ENCODE data around the gene NDST1. TPM values are rescaled to one million over a fixed set of nuclear protein-coding genes. Genes with fewer than 3 reads are reported as not detected.

The NDST1 gene
- total and polyA plus RNA-seq, 10 of the 15 experiments (the other 5 are each of a cell fraction or from before 2014, with no cell fraction given): 0.20 to 53.5 (median 12.9) TPM

GRCh38 chr5:150565868-150566267 is 57.9 kb downstream of the NDST1 start:
- no peak overlapping the region for H3K9ac ChIP-seq (ENCODE audit: control insufficient read depth, insufficient read depth, low read length)
- H3K27ac ChIP-seq (ENCODE audit: control insufficient read depth, insufficient read depth): no peak overlapping the region
- in situ Hi-C loops (cut with MboI): no loop called here
- SMC1A ChIA-PET (ENCODE audit: uncharacterized antibody, unreplicated experiment): interaction anchor here (8.2 kb wide), 1 partner anchor 88 kb away, joined by 61 read pairs; no protein-coding TSS in a partner anchor
- H4K20me1 ChIP-seq (ENCODE audit: control insufficient read depth, insufficient read depth): no peaks in the 10 kb centered on the region
- RAD21 ChIA-PET (ENCODE audit: unreplicated experiment): interaction anchor here (0.8 to 1.4 kb wide), 2 partner anchors 24 to 61 kb away, joined by 3 read pairs; no protein-coding TSS in a partner anchor
- ATAC-seq (no peak), DNase-seq (ENCODE audit: low read depth, low spot score) (no peak), FAIRE-seq (no peak)
- no peak overlapping the region for H3K4me3 ChIP-seq
- no peaks in the 10 kb centered on the region for H3K9me3 ChIP-seq (replicated peaks; ENCODE audit: control insufficient read depth, insufficient read depth, low read length)
- intact Hi-C loops (cut with micrococcal nuclease; ENCODE audit: unreplicated experiment): no loop called here
- no peaks in the 10 kb centered on the region for H3K4me1 ChIP-seq (ENCODE audit: control insufficient read depth, insufficient read depth, low read length)
- H3K36me3 ChIP-seq (ENCODE audit: control insufficient read depth in 2 of 2, insufficient read depth in 2 of 2, low read length in 1 of 2): no peaks in the 10 kb centered on the region
- 65% methylated on average over 1 of the region's 1 CpG for WGBS (ENCODE audit: insufficient coverage, insufficient replicate concordance, low lambda C conversion rate, missing lambda C conversion rate)
- H3K27me3 ChIP-seq (replicated peaks in 1 of 2; ENCODE audit: control insufficient read depth in 2 of 2, insufficient read depth in 2 of 2, low read length in 1 of 2): no peaks in the 10 kb centered on the region
- no peaks in the 10 kb centered on the region for H3K79me2 ChIP-seq (ENCODE audit: control insufficient read depth, insufficient read depth, low read length)
- H3K4me2 ChIP-seq (ENCODE audit: control insufficient read depth, insufficient read depth): no peak overlapping the region
- TF ChIP-seq LARP7 (IDR thresholded peaks at IDR 0.05): no peak
- TF ChIP-seq GABPA (IDR thresholded peaks at IDR 0.05; ENCODE audit: low read depth): no peak
- TF ChIP-seq IKZF2 (IDR thresholded peaks at IDR 0.05): no peak
- TF ChIP-seq BHLHE40 (IDR thresholded peaks at IDR 0.05; ENCODE audit: borderline replicate concordance in 1 of 2, low read depth in 2 of 2, low read length in 1 of 2): no peak
- POLR2A ChIA-PET: no interaction called here
- no peak overlapping the region for H2AFZ ChIP-seq (ENCODE audit: control insufficient read depth, low read depth, low read length)
- CTCF ChIA-PET: interaction anchor here (0.6 to 12.0 kb wide), 5 partner anchors 9 to 107 kb away, joined by 3 to 236 read pairs (median 3); partner anchors contain the start of gene MYOZ3
- BruUV-seq (replicated peaks): no TSS peak

DNA sequence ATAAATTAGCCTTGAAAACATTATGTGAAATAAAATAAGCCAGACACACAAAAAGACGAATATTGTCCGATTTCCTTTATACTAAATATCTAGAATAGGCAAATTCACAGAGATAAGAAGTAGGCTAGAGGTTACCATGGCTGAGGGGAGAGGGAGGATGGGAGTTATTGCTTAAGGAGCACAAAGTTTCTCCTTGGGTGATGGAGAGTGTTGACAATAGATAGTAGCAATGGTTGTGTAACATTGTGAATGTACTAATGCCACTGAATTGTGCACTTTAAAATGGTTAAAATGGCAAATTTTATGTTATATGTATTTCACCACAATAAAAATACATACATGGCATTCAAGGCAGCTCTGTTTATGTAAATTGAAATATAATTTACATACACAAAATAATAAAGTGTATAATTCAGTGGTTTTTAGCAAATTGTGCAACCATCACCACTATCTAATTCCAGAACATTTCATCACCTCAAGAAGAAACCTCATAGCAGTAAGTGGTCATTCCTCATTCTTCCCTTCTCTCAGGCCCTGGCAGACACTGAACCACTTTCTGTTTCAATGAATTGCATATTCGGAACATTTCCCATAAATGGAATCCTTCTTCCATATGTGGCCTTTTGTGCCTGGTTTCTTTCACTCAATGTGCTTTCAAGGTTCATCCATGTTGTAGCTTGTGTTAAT is 59.2 kb downstream of the NDST1 start:
- no peaks in the 10 kb centered on the region for H4K20me1 ChIP-seq (ENCODE audit: control insufficient read depth, insufficient read depth)
- ATAC-seq: no peak
- intact Hi-C loops (cut with micrococcal nuclease; ENCODE audit: unreplicated experiment): no loop called here
- no peak overlapping the region for H3K9ac ChIP-seq (ENCODE audit: control insufficient read depth, insufficient read depth, low read length)
- BruUV-seq (replicated peaks): no TSS peak
- no peaks in the 10 kb centered on the region for H3K27me3 ChIP-seq (replicated peaks in 1 of 2; ENCODE audit: control insufficient read depth in 2 of 2, insufficient read depth in 2 of 2, low read length in 1 of 2)
- ChIA-PET SMC1A (ENCODE audit: uncharacterized antibody, unreplicated experiment) (interaction anchor here (1.0 to 1.3 kb wide), 2 partner anchors 19 to 45 kb away, joined by 3 to 4 read pairs; no protein-coding TSS in a partner anchor), CTCF (interaction anchor here (0.9 to 12.0 kb wide), 3 partner anchors 11 to 134 kb away, joined by 4 to 236 read pairs (median 4); partner anchors contain the start of genes MYOZ3 and RBM22), POLR2A (no interaction called here), RAD21 (ENCODE audit: unreplicated experiment) (interaction anchor here (0.9 kb wide), 1 partner anchor 278 kb away, joined by 3 read pairs; no protein-coding TSS in a partner anchor)
- H3K36me3 ChIP-seq (ENCODE audit: control insufficient read depth in 2 of 2, insufficient read depth in 2 of 2, low read length in 1 of 2): no peaks in the 10 kb centered on the region
- no peak for TF ChIP-seq RUNX3 (IDR thresholded peaks at IDR 0.05; ENCODE audit: low read length)
- TF ChIP-seq SMC3 (IDR thresholded peaks at IDR 0.05; ENCODE audit: borderline replicate concordance, low read length): no peak
- no peak for TF ChIP-seq SREBF1 (IDR thresholded peaks at IDR 0.05; ENCODE audit: low read length)
- TF ChIP-seq CBX5 (IDR thresholded peaks at IDR 0.05; ENCODE audit: low read depth): no peak
- TF ChIP-seq POLR2AphosphoS5 (IDR thresholded peaks at IDR 0.05; ENCODE audit: low read length): no peak
- TF ChIP-seq RCOR1 (conservative IDR thresholded peaks at IDR 0.05; ENCODE audit: low read depth, low read length): no peak
- TF ChIP-seq YY1 (IDR thresholded peaks at IDR 0.05; ENCODE audit: low read depth, low read length): no peak
- TF ChIP-seq LARP7 (IDR thresholded peaks at IDR 0.05): no peak
- TF ChIP-seq NFXL1 (IDR thresholded peaks at IDR 0.05; ENCODE audit: borderline replicate concordance): no peak
- TF ChIP-seq EGR1 (IDR thresholded peaks at IDR 0.05; ENCODE audit: borderline replicate concordance in 1 of 2, low read depth in 2 of 2, low read length in 2 of 2): no peak
- no peak for TF ChIP-seq SKIL (IDR thresholded peaks at IDR 0.05; ENCODE audit: low read depth, poor library complexity, severe bottlenecking)
- TF ChIP-seq ETV6 (conservative IDR thresholded peaks at IDR 0.05 in 1 of 2, IDR thresholded peaks at IDR 0.05 in 1 of 2; ENCODE audit: borderline replicate concordance in 1 of 2, low read depth in 1 of 2): no peak
- H2AFZ ChIP-seq (ENCODE audit: control insufficient read depth, low read depth, low read length): no peak overlapping the region
- WGBS (ENCODE audit: insufficient coverage, insufficient replicate concordance, low lambda C conversion rate, missing lambda C conversion rate): 72% methylated on average over 3 of the region's 3 CpGs
- no peak overlapping the region for H3K27ac ChIP-seq (ENCODE audit: control insufficient read depth, insufficient read depth)
- H3K4me1 ChIP-seq (ENCODE audit: control insufficient read depth, insufficient read depth, low read length): no peaks in the 10 kb centered on the region
- in situ Hi-C loops (cut with MboI): no loop called here
- H3K4me3 ChIP-seq: no peak overlapping the region
- no peak for DNase-seq (ENCODE audit: low read depth, low spot score)
- no peaks in the 10 kb centered on the region for H3K9me3 ChIP-seq (replicated peaks; ENCODE audit: control insufficient read depth, insufficient read depth, low read length)
- no peak overlapping the region for H3K4me2 ChIP-seq (ENCODE audit: control insufficient read depth, insufficient read depth)
- FAIRE-seq: no peak
- H3K79me2 ChIP-seq (ENCODE audit: control insufficient read depth, insufficient read depth, low read length): no peaks in the 10 kb centered on the region

Measured in GM12878 (cell line).